ENCODE results near the gene ACTR5. TPM values are rescaled to one million over a fixed set of nuclear protein-coding genes. Genes with fewer than 3 reads are reported as not detected.

The ACTR5 gene
- total RNA-seq, 3 donors from 2014 or later = 6.0 to 8.1 (median 7.9) TPM

DNA sequence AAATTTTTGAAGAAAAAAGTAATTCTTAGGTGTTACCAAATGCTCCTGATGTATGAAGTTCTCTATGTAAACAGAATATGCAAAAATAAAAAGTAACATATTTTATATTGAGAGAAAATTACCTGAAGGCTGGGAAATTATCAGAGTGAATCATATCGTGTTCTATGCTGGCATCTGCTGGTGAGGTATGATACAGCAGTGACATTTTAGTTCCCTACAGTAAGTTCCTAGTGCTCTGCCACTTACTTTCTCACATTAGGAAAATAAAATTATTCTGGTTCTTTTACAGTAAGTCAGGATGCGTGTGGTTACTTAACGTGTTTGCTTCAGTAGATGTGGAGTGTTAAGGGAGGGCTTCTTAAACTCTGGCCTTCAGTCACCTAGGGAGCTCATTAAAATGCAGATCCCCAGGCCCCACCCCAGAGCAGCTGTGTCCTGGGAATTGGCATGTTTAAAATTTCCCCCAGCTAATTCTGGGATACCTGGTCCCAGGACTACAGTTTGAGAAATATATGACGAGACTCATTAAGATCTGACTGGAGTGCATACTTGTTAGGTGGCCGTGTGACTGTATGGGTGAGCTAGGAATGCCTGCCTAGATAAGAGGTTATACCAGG lies 3.2 kb downstream of the ACTR5 start:
- TF ChIP-seq CTCF (IDR thresholded peaks at IDR 0.05) = peak; percentile 16
- Histone ChIP-seq H3K4me3 (no peak overlapping the region), H3K4me1 (ENCODE audit: low read depth) (peaks cover 6% of the 10 kb centered on the region), H3K9me3 (no peaks in the 10 kb centered on the region), H3K36me3 (ENCODE audit: low read depth) (peaks cover 5% of the 10 kb centered on the region)
- DNase-seq = peak in 1 of 3 donors; percentile 67
- intact Hi-C loops (cut with DNase I, micrococcal nuclease) = loop anchor here in 1 of 2 donors (10.0 kb wide), 1 partner anchor 107 kb away; no protein-coding TSS in a partner anchor
- no peak for ATAC-seq

GRCh38 chr20:38752029-38752428 lies 3.8 kb downstream of the ACTR5 start:
- no peak for ATAC-seq
- Histone ChIP-seq H3K4me3 (no peak overlapping the region), H3K4me1 (ENCODE audit: low read depth) (peaks cover 6% of the 10 kb centered on the region), H3K9me3 (no peaks in the 10 kb centered on the region), H3K36me3 (ENCODE audit: low read depth) (peaks cover 5% of the 10 kb centered on the region)
- DNase-seq = no peak
- TF ChIP-seq CTCF (IDR thresholded peaks at IDR 0.05) = no peak
- intact Hi-C loops (cut with DNase I, micrococcal nuclease) = loop anchor here in 1 of 2 donors (10.0 kb wide), 1 partner anchor 107 kb away; no protein-coding TSS in a partner anchor

DNA sequence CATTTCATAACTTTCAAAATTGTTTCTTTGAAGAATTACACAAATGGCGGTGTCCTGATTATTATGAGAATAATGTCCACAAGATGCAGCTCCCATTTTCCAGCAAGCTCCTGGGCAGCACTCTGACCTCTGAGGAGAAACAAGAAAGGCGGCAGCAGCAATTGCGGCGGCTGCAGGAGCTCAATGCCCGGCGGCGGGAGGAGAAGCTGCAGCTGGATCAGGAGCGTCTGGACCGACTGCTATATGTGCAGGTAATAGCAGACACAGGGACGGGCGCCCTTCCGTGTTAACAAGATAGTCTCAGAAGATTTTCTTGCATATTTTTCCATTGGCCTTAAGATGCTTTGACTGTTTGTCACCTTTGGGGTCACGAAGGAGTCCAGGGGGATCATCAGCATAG lies 6.7 kb downstream of the ACTR5 start:
- ATAC-seq (no peak), DNase-seq (no peak)
- Histone ChIP-seq H3K4me3 (no peak overlapping the region), H3K4me1 (ENCODE audit: low read depth) (no peaks in the 10 kb centered on the region), H3K36me3 (ENCODE audit: low read depth) (peaks cover 10% of the 10 kb centered on the region), H3K9me3 (no peaks in the 10 kb centered on the region)
- no peak for TF ChIP-seq CTCF (IDR thresholded peaks at IDR 0.05)
- intact Hi-C loops (cut with DNase I, micrococcal nuclease) = loop anchor here in 1 of 2 donors (10.0 kb wide), 1 partner anchor 110 kb away; no protein-coding TSS in a partner anchor

DNA sequence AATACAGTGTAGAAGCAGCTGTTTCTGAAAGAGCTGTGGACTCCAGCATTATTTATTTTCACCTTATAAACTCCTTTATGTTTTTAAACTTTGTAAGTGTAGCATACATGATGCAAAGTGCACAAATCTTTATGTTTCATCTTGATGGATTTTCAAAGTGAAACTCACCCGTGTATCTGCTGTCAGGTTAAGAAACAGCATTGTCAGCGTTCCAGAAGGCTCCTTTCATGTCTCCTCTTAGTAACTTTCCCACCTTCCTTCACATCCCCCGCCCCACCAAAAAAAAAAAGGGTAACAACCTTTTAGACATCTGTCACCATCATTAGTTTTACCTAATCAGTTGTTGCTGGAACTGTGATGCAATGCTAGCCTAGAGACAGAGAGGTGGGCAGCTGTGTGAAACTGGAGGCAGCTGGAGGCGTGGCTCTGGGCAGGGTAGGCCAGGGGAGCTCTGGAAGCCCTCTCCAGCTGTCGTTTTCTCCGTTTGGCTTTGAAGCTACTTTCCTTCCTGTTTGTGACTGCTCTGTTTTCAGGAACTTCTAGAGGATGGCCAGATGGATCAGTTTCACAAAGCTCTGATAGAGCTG lies 7.2 kb downstream of the ACTR5 start:
- intact Hi-C loops (cut with DNase I, micrococcal nuclease) = loop anchor here in 1 of 2 donors (10.0 kb wide), 1 partner anchor 111 kb away; no protein-coding TSS in a partner anchor
- H3K4me3 ChIP-seq = no peak overlapping the region
- peaks cover 10% of the 10 kb centered on the region for H3K36me3 ChIP-seq (ENCODE audit: low read depth)
- ATAC-seq (no peak), DNase-seq (no peak)
- no peaks in the 10 kb centered on the region for H3K9me3 ChIP-seq
- no peaks in the 10 kb centered on the region for H3K4me1 ChIP-seq (ENCODE audit: low read depth)
- no peak for TF ChIP-seq CTCF (IDR thresholded peaks at IDR 0.05)

DNA sequence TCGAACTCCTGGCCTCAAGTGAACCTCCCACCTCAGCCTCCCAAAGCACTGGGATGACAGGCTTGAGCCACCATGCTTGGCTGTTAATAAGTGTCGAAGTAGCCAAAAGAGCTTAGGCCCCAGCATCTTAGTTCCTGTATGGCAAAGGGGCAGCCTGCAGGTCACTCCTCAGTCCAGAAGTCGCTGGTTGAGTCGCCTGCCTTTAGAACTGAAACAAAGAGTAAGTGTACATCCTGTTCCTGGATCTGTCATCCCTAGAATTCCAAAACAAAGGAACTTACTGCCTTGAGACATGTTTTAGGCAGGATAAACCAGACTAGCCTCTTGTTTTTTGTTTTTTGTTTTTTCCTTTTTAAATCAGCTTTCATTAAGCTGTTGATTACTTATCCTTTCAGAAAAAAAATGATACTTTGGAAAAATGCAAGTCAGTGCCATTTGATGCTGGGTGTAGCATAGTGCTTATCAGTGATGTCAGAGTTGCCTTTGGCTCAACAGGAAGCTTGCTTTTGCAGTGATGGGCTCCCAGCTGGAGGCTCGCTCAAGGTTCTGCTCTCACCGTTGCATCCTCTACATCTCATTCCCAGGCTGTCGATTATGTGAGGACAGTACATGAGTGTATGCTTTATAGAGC lies 9.0 kb downstream of the ACTR5 start:
- H3K4me1 ChIP-seq (ENCODE audit: low read depth) = no peaks in the 10 kb centered on the region
- ATAC-seq (no peak), DNase-seq (no peak)
- H3K9me3 ChIP-seq = no peaks in the 10 kb centered on the region
- TF ChIP-seq CTCF (IDR thresholded peaks at IDR 0.05) = no peak
- intact Hi-C loops (cut with DNase I, micrococcal nuclease) = loop anchor here in 1 of 2 donors (10.0 kb wide), 1 partner anchor 112 kb away; no protein-coding TSS in a partner anchor
- H3K36me3 ChIP-seq (ENCODE audit: low read depth) = peaks cover 10% of the 10 kb centered on the region
- H3K4me3 ChIP-seq = no peak overlapping the region

Data from mucosa of descending colon (tissue), 3 donors.